GM12892 (cell line): ENCODE measurements around the gene ZNF275.

ENCODE experiments used
- POLR2A ChIP-seq: IDR thresholded peaks from 2 replicates; pipeline ENCODE4 v1.6.1; 2011; ENCODE audit warnings: low read depth, low read length, control low read depth
- POLR2AphosphoS5 ChIP-seq: IDR thresholded peaks from 2 replicates; pipeline ENCODE4 v1.6.1; 2011; ENCODE audit warnings: low read depth, low read length, control low read depth
- TAF1 ChIP-seq: IDR thresholded peaks from 2 replicates; pipeline ENCODE4 v1.6.1; 2011; ENCODE audit warnings: low read depth, mild to moderate bottlenecking, control low read depth, low read length, borderline replicate concordance

- TF ChIP-seq POLR2A = no peak
- TF ChIP-seq TAF1 = no peak
- no peak for TF ChIP-seq POLR2AphosphoS5
These were observed 32.2 kb downstream of the ZNF275 start for GRCh38 chrX:153366119-153366518.
